SK-N-SH treated with all-trans-retinoic acid at 6 μM for 48 hours (cell line): ENCODE measurements around the gene ST3GAL4.

Experiments
- RARB ChIP-seq: fragments of 250-450 bp; sonication (Bioruptor Pico); IDR thresholded peaks from 2 replicates; pipeline ENCODE4 v1.8.0; 2021; ENCODE audit warnings: mild to moderate bottlenecking, moderate library complexity
- TCF4 ChIP-seq: fragments of 250-450 bp; sonication (Bioruptor Pico); IDR thresholded peaks from 2 replicates; pipeline ENCODE4 v1.8.0; 2021; ENCODE audit warnings: mild to moderate bottlenecking, moderate library complexity, borderline replicate concordance
- ZFP30 ChIP-seq: fragments of 450-650 bp; formaldehyde crosslinking; IDR thresholded peaks from 2 replicates; pipeline ENCODE4 v1.5.0; 2022; ENCODE audit warnings: mild to moderate bottlenecking, moderate library complexity
- ZNF70 ChIP-seq: fragments of 450-650 bp; formaldehyde crosslinking; IDR thresholded peaks from 2 replicates; pipeline ENCODE4 v1.5.0; 2020; ENCODE audit warnings: mild to moderate bottlenecking, moderate library complexity

GRCh38 chr11:126337126-126337473, 18.4 kb upstream of the ST3GAL4 start:
- TF ChIP-seq TCF4 (CRISPR knock-in tag) (no peak), RARB (CRISPR knock-in tag) (no peak), ZNF70 (CRISPR knock-in tag) (no peak), ZFP30 (no peak)
